NK-92 (cell line): ENCODE measurements around the gene IL6.

Experiments
- DNase-seq: peaks from one replicate; lab custom pipeline; 2025; ENCODE audit not compliant: unreplicated experiment; lab: John Stamatoyannopoulos, UW

IL6 gene

DNA sequence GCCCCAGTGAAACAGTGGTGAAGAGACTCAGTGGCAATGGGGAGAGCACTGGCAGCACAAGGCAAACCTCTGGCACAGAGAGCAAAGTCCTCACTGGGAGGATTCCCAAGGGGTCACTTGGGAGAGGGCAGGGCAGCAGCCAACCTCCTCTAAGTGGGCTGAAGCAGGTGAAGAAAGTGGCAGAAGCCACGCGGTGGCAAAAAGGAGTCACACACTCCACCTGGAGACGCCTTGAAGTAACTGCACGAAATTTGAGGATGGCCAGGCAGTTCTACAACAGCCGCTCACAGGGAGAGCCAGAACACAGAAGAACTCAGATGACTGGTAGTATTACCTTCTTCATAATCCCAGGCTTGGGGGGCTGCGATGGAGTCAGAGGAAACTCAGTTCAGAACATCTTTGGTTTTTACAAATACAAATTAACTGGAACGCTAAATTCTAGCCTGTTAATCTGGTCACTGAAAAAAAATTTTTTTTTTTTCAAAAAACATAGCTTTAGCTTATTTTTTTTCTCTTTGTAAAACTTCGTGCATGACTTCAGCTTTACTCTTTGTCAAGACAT is 574 bp upstream of the IL6 start:
- no peak for DNase-seq

GRCh38 chr7:22727714-22728035 is 675 bp downstream of the IL6 start:
- DNase-seq: no peak

DNA sequence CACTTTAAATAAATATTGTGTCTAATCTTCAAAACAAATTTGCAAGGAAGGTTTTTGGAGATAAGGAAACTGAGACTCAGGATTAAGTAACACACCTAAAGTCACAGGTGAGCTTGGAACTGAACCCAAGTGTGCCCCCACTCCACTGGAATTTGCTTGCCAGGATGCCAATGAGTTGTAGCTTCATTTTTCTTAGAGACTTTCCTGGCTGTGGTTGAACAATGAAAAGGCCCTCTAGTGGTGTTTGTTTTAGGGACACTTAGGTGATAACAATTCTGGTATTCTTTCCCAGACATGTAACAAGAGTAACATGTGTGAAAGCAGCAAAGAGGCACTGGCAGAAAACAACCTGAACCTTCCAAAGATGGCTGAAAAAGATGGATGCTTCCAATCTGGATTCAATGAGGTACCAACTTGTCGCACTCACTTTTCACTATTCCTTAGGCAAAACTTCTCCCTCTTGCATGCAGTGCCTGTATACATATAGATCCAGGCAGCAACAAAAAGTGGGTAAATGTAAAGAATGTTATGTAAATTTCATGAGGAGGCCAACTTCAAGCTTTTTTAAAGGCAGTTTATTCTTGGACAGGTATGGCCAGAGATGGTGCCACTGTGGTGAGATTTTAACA is 1.5 kb downstream of the IL6 start:
- DNase-seq: no peak

DNA sequence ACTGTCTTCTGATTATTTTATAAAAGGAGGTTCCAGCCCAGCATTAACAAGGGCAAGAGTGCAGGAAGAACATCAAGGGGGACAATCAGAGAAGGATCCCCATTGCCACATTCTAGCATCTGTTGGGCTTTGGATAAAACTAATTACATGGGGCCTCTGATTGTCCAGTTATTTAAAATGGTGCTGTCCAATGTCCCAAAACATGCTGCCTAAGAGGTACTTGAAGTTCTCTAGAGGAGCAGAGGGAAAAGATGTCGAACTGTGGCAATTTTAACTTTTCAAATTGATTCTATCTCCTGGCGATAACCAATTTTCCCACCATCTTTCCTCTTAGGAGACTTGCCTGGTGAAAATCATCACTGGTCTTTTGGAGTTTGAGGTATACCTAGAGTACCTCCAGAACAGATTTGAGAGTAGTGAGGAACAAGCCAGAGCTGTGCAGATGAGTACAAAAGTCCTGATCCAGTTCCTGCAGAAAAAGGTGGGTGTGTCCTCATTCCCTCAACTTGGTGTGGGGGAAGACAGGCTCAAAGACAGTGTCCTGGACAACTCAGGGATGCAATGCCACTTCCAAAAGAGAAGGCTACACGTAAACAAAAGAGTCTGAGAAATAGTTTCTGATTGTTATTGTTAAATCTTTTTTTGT is 2.3 kb downstream of the IL6 start:
- no peak for DNase-seq

DNA sequence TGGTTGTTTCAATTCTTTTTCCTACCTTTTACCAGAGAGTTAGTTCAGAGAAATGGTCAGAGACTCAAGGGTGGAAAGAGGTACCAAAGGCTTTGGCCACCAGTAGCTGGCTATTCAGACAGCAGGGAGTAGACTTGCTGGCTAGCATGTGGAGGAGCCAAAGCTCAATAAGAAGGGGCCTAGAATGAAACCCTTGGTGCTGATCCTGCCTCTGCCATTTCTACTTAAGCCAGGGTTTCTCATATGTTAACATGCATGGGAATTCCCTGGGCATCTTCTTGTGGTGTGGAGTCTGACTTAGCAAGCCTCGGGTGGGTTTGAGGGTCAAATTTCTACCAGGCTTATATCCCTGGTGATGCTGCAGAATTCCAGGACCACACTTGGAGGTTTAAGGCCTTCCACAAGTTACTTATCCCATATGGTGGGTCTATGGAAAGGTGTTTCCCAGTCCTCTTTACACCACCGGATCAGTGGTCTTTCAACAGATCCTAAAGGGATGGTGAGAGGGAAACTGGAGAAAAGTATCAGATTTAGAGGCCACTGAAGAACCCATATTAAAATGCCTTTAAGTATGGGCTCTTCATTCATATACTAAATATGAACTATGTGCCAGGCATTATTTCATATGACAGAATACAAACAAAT is 3.2 kb downstream of the IL6 start:
- DNase-seq: no peak

GRCh38 chr7:22730921-22731654 is 4.1 kb downstream of the IL6 start:
- DNase-seq: no peak

DNA sequence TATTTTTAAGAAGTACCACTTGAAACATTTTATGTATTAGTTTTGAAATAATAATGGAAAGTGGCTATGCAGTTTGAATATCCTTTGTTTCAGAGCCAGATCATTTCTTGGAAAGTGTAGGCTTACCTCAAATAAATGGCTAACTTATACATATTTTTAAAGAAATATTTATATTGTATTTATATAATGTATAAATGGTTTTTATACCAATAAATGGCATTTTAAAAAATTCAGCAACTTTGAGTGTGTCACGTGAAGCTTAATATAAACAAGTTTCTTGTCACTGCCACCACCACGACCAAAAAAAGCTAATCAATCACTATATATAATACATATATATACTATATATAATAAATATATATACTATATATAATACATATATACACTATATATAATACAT is 4.8 kb downstream of the IL6 start:
- DNase-seq: no peak

DNA sequence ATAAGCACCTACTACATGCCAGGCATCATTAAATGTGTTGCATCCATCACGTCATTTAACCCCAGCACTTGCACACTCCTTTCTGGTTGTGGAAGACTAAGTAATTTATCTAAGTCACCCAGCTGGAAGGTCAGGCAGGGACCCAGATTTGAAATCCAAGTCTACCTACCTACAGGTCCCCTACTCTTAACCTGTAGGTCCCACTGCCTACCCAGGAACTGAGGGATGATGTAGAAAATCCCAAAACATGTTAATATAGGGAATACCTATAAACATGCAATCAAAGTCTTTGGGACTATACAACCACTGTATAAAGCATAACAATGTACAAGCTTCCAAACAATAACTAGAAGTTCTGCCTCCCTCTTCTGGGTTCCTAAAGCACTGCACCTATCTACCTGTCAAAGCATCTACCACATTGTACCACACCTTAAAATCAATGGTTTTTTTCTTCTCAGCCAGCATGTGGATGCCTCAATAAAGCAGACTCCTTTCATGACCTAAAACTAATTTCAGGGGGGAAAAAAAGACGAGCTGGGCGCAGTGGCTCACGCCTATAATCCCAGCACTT is 5.6 kb downstream of the IL6 start:
- no peak for DNase-seq

DNA sequence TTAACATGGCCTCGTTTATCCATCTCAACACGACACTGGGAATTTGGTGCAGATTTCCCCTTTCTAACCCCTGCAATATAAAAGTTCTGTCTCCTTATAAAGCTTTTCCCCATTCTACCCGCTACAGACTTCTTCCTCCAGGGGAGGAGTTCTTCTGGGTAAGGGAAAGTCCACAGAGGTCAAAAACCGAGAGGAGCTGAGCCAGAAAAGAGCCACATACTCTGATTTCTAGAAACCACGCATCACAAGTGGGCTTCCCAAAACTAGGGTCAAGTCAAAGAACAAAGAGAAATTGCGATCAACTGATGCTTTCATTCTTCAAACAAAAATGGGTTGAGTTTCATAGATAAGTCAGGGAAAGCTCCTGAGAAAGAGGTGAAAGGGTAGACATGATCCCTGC is 6.8 kb downstream of the IL6 start:
- no peak for DNase-seq

DNA sequence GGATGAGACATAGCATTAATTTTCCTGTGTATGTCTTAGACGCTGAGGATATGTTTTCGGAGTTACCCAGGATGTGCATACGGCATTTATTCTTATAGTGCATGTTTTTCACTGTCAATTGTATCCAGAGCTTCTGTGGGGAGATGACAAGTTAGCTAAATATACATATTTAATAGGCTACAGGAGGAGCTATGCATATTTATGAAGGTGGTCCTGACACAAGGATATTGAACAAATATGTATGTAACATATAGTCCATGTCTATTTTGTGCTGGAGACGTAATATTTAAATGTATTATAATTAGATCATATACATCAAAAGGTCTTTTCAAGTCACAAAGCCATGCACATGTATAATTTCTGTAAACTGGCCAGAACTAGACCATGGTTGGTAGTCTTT is 16.0 kb downstream of the IL6 start:
- no peak for DNase-seq

DNA sequence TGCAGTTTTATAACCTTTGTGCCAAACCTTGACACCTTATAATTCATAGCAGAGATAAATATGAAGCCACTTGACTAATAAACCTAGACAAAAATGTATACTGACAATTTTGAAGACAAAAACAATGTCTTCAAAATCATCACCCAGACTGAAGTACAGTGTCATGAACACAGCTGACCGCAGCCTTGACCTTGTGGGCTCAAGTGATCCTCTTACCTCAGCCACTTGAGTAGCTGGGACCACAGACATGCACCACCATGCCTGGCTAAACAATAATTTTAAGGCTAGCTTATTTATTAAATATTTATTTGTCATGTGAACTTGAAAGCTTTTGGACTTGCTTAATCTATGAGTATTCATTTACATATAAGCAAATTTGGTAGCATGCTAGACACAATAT is 24.3 kb downstream of the IL6 start:
- DNase-seq: no peak

- no peak for DNase-seq
Observed at GRCh38 chr7:22757338-22757994, 30.5 kb downstream of the IL6 start.

GRCh38 chr7:22758576-22758975 is 31.6 kb downstream of the IL6 start:
- no peak for DNase-seq

DNA sequence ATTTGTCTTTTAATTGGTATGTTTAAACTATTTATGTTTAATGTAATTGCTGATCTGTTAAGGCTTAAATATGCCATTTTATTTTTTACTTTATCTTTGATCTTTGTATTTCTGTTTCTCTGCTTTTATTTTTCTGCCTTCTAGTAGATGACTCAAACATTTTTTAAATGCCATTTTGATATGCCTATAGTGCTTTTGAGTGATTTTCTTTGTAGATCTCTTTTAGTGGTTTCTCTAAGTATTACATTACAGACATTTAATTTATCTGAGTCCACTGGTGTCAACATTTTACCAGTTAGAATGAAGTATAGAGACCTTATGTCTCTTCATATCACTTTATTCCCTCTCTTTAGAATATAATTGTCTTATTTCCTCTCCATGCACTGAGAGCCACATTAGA is 32.7 kb downstream of the IL6 start:
- no peak for DNase-seq

DNA sequence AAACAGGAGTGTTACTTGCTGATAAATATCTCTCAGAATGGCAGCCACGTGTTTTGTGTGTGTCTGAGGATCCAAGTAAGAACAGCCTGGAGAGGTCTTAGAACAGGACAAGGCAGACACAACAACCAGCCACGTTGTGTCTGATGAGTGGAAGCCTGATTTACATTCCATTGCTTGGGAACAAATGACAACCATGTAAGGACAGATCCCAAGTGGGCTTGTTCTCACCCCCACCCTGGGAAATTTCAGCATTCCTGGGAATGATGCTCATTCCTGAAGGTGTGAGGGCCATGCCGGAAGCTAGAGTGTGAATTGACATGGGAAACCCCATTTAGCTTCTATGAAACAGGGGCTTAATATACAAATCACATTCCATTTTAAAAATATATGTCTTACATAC is 35.9 kb downstream of the IL6 start:
- DNase-seq: no peak

- no peak for DNase-seq
Observed at GRCh38 chr7:22765609-22766008, 38.6 kb downstream of the IL6 start.

DNA sequence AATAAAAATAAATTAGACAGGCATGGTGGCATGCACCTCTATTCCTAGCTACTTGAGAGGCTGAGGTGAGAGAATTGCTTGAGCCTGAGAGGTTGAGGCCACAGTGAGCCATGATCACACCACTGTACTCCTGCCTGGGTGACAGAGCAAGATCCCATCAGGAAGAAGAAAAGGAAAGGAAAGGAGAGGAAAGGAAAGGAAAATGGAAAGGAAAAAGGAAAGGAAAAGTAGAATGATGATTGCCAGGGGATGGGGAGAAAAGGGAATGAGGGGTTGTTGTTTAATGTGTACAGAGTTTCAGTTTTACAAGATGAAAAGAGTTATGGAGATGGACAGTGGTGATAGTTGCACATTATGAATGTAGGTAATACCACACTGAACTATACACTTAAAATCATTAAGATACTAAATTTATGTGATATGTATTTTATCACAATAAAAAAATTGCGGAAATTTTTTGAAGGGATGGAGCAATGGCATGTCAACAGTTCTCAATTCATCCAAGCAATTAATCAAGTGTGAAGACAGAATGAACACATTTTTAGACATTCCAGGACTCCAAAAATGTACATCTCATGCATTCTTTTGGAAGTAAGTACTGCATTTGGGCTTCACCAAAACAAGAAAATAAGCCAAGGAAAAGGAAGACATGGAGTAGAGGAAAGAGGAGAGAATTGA is 44.3 kb downstream of the IL6 start:
- no peak for DNase-seq

DNA sequence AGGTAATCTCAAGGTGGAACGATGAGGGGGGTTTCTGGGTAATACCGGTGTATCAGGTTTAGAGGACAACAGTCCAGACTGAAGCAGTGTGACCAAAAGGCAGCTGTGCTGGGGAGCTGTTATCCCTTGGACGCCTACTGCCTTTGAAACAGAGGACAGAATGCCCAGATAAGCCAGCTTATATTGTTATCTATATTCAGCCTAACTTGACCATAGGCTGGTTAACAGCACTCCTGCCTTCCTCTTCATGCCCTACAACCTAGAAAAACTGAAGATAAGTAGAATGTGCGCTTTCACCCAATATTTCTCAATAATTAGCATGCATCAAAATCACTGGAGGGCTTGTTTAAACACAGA is 44.9 kb downstream of the IL6 start:
- DNase-seq: no peak

DNA sequence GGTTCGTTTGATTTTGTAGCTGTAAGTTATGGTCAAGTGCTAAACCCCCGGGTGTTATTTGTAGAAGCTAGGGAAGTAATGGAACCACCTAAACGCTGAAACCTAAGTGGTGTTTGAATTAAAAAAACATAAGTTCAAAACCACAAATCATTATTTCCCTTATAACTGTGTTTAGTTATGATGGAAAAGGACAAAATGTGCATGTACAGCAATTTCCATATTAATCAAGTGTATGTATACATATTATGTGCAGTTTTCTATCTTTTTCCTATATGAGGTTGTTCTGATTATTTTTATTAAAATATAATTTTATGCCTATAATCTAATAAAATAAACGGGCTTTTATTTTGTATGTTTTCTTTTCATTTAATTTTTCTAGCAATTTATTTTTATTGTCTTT is 45.9 kb downstream of the IL6 start:
- no peak for DNase-seq

- no peak for DNase-seq
Observed at GRCh38 chr7:22776964-22777363, 50.0 kb downstream of the IL6 start.
